K562 (cell line): ENCODE measurements around the gene GRIA1. TPM values are rescaled to one million over a fixed set of nuclear protein-coding genes. Genes with fewer than 3 reads are reported as not detected.

Experiments
- ATAC-seq: fragments of 200-7000 bp; cut with Tn5 transposase; 3 replicates; pipeline ENCODE4 v1.9.1; 2020; ENCODE audit warnings: moderate library complexity
- BruUV-seq: library from RNA; stranded (reverse); fragments of 400-500 nt; replicated peaks from 2 replicates; lab custom pipeline; 2021; lab: Mats Ljungman, UMichigan
- CTCF ChIA-PET: fragments of 300-600 bp; formaldehyde crosslinking; extraction: SDS; loops from one replicate; lab custom pipeline; 2021; ENCODE audit warnings: low intra/inter-chr PET ratio; lab: Yijun Ruan, JAX
- POLR2A ChIA-PET: fragments of 300-600, 350-650 bp; sonication (Branson Sonifier 250); formaldehyde crosslinking; extraction: SDS; loops from one replicate; lab custom pipeline; 2021; ENCODE audit warnings: antibody characterized with exemption, inconsistent platforms; lab: Yijun Ruan, JAX
- DNase-seq, 4 experiments: peaks; one replicate each; pipeline versions ENCODE4 v3.0.0 to v3.0.0-alpha.2; 2011 to 2018; ENCODE audit warnings: low spot score in 3 of 4, mixed read lengths in 3 of 4; ENCODE audit errors: extremely low read depth in 1 of 4
- FAIRE-seq: peaks from 2 replicates; lab custom pipeline; 2011; peaks lifted over from hg19 to GRCh38; lab: Jason Lieb, UNC
- H2AFZ ChIP-seq: 2 replicates; pipeline ENCODE4 v1.6.0; 2011; ENCODE audit warnings: low read depth, low read length, control low read depth, inconsistent platforms
- H3K27ac ChIP-seq: fragments of 200-600 bp; 3 replicates; pipeline ENCODE4 v1.8.0; 2011; ENCODE audit warnings: low read depth, mild to moderate bottlenecking, control low read depth, inconsistent platforms, low read length, moderate library complexity, mixed read lengths; ENCODE audit errors: extremely low read depth
- H3K27me3 ChIP-seq, 2 experiments: fragments of 300-600 bp in 1 of 2; 2 replicates in 1 of 2; 3 replicates in 1 of 2; pipeline versions ENCODE4 v1.6.0 to v1.8.0; 2011; ENCODE audit warnings: inconsistent platforms in 2 of 2, low read length in 2 of 2, mild to moderate bottlenecking in 1 of 2, mixed read lengths in 1 of 2, moderate library complexity in 1 of 2; ENCODE audit not compliant: control insufficient read depth in 2 of 2, insufficient read depth in 2 of 2
- H3K36me3 ChIP-seq: fragments of 300-600 bp; 3 replicates; pipeline ENCODE4 v1.8.0; 2011; ENCODE audit warnings: mild to moderate bottlenecking, low read length, inconsistent platforms; ENCODE audit not compliant: control insufficient read depth, insufficient read depth
- H3K4me1 ChIP-seq, 2 experiments: fragments of 200-600 bp in 1 of 2; replicated peaks in 1 of 2; 2 replicates in 1 of 2; 3 replicates in 1 of 2; pipeline versions ENCODE4 v1.5.1 to v1.8.0; 2011; ENCODE audit warnings: inconsistent platforms in 2 of 2, low read length in 2 of 2, mild to moderate bottlenecking in 1 of 2, mixed read lengths in 1 of 2, moderate library complexity in 1 of 2; ENCODE audit not compliant: control insufficient read depth in 2 of 2, insufficient read depth in 2 of 2
- H3K4me2 ChIP-seq: 2 replicates; pipeline ENCODE4 v1.6.1; 2011; ENCODE audit warnings: low read length, control low read depth, inconsistent platforms, mixed read lengths; ENCODE audit not compliant: insufficient read depth
- H3K4me3 ChIP-seq: fragments of 200-600 bp; sonication (generic), shearing (Covaris generic); 2 replicates; pipeline ENCODE4 v1.5.1; 2016; ENCODE audit warnings: control low read depth, inconsistent platforms
- H3K79me2 ChIP-seq: fragments of 200-600 bp; 3 replicates; pipeline ENCODE4 v1.8.0; 2011; ENCODE audit warnings: low read length, inconsistent platforms; ENCODE audit not compliant: control insufficient read depth, insufficient read depth
- H3K9ac ChIP-seq, 2 experiments: 2 replicates each; pipeline versions ENCODE4 v1.6.0 to v1.6.1; 2011; ENCODE audit warnings: low read depth in 2 of 2, low read length in 2 of 2, control low read depth in 1 of 2, inconsistent platforms in 1 of 2, mild to moderate bottlenecking in 1 of 2, mixed read lengths in 1 of 2; ENCODE audit not compliant: insufficient read depth in 1 of 2
- H3K9me1 ChIP-seq: one replicate; pipeline ENCODE4 v1.6.0; 2011; ENCODE audit warnings: inconsistent platforms, mild to moderate bottlenecking, low read length, moderate library complexity; ENCODE audit not compliant: control insufficient read depth, insufficient read depth
- H3K9me3 ChIP-seq: replicated peaks from 2 replicates; pipeline ENCODE4 v1.5.1; 2011; ENCODE audit warnings: low read depth, low read length, inconsistent platforms; ENCODE audit not compliant: control insufficient read depth, insufficient read depth
- H4K20me1 ChIP-seq: replicated peaks from 2 replicates; pipeline ENCODE4 v1.6.1; 2011; ENCODE audit warnings: low read length, inconsistent platforms, mixed read lengths; ENCODE audit not compliant: control insufficient read depth, insufficient read depth
- CBX2 ChIP-seq: fragments of 200-600 bp; sonication (generic); IDR thresholded peaks from one replicate; pipeline ENCODE4 v1.6.1; 2012; ENCODE audit warnings: mild to moderate bottlenecking, low read length, inconsistent platforms; ENCODE audit not compliant: insufficient read depth, poor library complexity, severe bottlenecking
- E4F1 ChIP-seq: fragments of 250-450 bp; sonication (Bioruptor Pico); IDR thresholded peaks from 2 replicates; pipeline ENCODE4 v1.5.0; 2021; ENCODE audit warnings: mild to moderate bottlenecking, borderline replicate concordance
- ETV1 ChIP-seq: fragments of 450-650 bp; conservative IDR thresholded peaks from 2 replicates; pipeline ENCODE4 v1.6.1; 2016; ENCODE audit warnings: missing genetic modification characterization, control low read depth, low read depth, missing compliant biosample characterization
- FOS ChIP-seq: IDR thresholded peaks from 3 replicates; pipeline ENCODE4 v1.6.1; 2011; ENCODE audit not compliant: insufficient read length; ENCODE audit errors: extremely low read depth
- GTF2B ChIP-seq: IDR thresholded peaks from 2 replicates; pipeline ENCODE4 v1.6.1; 2011; ENCODE audit not compliant: insufficient read length; ENCODE audit errors: extremely low read depth
- HEY1 ChIP-seq: fragments of 250-450 bp; sonication (Bioruptor Pico); IDR thresholded peaks from 2 replicates; pipeline ENCODE4 v1.5.0; 2020; ENCODE audit warnings: mild to moderate bottlenecking, moderate library complexity, borderline replicate concordance
- KDM1A ChIP-seq, 2 experiments: fragments of 450-650 bp; IDR thresholded peaks; 2 replicates each; pipeline ENCODE4 v1.6.1; 2016; ENCODE audit warnings: mild to moderate bottlenecking in 2 of 2
- NFE2 ChIP-seq: IDR thresholded peaks from 2 replicates; pipeline ENCODE4 v1.6.1; 2014; ENCODE audit warnings: antibody characterized with exemption, low read depth
- OTX1 ChIP-seq: fragments of 450-650 bp; formaldehyde crosslinking; IDR thresholded peaks from 2 replicates; pipeline ENCODE4 v1.4.0; 2022; ENCODE audit warnings: mild to moderate bottlenecking
- SMAD1 ChIP-seq: fragments of 150-350 bp; IDR thresholded peaks from 2 replicates; pipeline ENCODE4 v1.6.1; 2014; ENCODE audit warnings: low read length, low read depth; ENCODE audit not compliant: partially characterized antibody
- SMARCE1 ChIP-seq: fragments of 450-650 bp; IDR thresholded peaks from 2 replicates; pipeline ENCODE4 v1.7.1; 2016; ENCODE audit warnings: mild to moderate bottlenecking
- ZNF696 ChIP-seq: fragments of 250-450 bp; sonication (Bioruptor Pico); conservative IDR thresholded peaks from 2 replicates; pipeline ENCODE4 v1.4.0; 2020; ENCODE audit warnings: mild to moderate bottlenecking, moderate library complexity
- ZNF699 ChIP-seq: fragments of 250-450 bp; sonication (Bioruptor Pico); IDR thresholded peaks from 2 replicates; pipeline ENCODE4 v1.8.0; 2021; ENCODE audit warnings: mild to moderate bottlenecking, moderate library complexity; ENCODE audit not compliant: insufficient replicate concordance
- ZNF75A ChIP-seq: fragments of 450-650 bp; formaldehyde crosslinking; IDR thresholded peaks from 2 replicates; pipeline ENCODE4 v1.4.0; 2020; ENCODE audit warnings: mild to moderate bottlenecking
- ZSCAN32 ChIP-seq: fragments of 450-650 bp; formaldehyde crosslinking; IDR thresholded peaks from 2 replicates; pipeline ENCODE4 v1.4.0; 2020; ENCODE audit warnings: mild to moderate bottlenecking, moderate library complexity
- WGBS: fragments of 100-300 bp; shearing (Covaris generic); methylation state at CpG from one replicate; pipeline ENCODE4 v1.1.6; 2016; ENCODE audit warnings: low coverage, mixed read lengths; ENCODE audit not compliant: insufficient coverage; ENCODE audit errors: missing lambda C conversion rate; 5-methylcytosine and 5-hydroxymethylcytosine counted together
- in situ Hi-C: fragments of 300-500 bp; cut with MboI; formaldehyde crosslinking; loops from 4 replicates; pipeline ENCODE4 v1.15.0; 2018; ENCODE audit warnings: inconsistent platforms, mixed read lengths
- intact Hi-C: fragments of 100-400 bp; cut with micrococcal nuclease; formaldehyde crosslinking; loops from 2 replicates; pipeline ENCODE4 v1.14.2; 2022
- polyA plus RNA-seq, 8 experiments: library from polyadenylated mRNA; depleted of rRNA in 4 of 8; stranded (reverse) in 5 of 8; unstranded in 3 of 8; fragments of >200 nt; fragmentation: Nextera tagmentation in 2 of 8; fragmentation: Illumina TruSeq in 1 of 8; extraction: Ambion mirVana in 2 of 8; extraction: Trizol in 1 of 8; gene quantifications; 2 replicates each; pipeline versions ENCODE4 v1.2.1 to v1.2.3, GENCODE V29; 2011 to 2014; ENCODE audit warnings: inconsistent platforms in 1 of 8, missing spikeins in 1 of 8
- total RNA-seq, 7 experiments: library from RNA; depleted of rRNA in 6 of 7; stranded (reverse); fragments of >200 nt in 6 of 7; fragmentation: Illumina TruSeq in 2 of 7; extraction: Trizol in 2 of 7; gene quantifications; 2 replicates each; pipeline versions ENCODE4 v1.2.1 to v1.2.3, GENCODE V29; 2011 to 2021; ENCODE audit warnings: low replicate concordance in 1 of 7
- TF ChIP-seq, protein P1 (sequence below): fragments of 250-450 bp; sonication (Bioruptor Pico); IDR thresholded peaks from 2 replicates; pipeline ENCODE4 v1.5.0; 2021
- TF ChIP-seq, protein P2 (sequence below): fragments of 450-650 bp; formaldehyde crosslinking; IDR thresholded peaks from 2 replicates; pipeline ENCODE4 v1.4.0; 2020; ENCODE audit warnings: mild to moderate bottlenecking, moderate library complexity

GRIA1 gene
- total and polyA plus RNA-seq, 9 of the 15 experiments (the other 6 are each of a cell fraction or from before 2014, with no cell fraction given), result not detected

DNA sequence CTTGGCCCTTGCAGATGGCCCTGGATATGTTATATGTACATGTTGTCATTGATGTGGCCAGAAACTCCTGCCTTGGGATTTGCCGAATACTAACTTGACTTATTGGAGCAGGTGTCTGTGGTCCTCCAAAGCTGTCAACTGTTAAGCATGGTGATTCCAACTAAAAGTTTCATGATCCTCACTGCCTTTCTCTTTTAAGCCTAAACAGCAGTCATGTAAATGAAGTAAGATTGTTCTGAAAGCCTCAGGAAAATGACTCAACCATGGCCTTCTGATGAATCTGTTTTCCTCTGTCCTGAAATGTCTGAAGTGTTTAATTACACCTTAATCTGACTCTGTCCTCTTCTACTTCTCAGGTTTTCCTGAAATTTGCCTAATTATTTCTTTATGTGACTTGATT, 303.2 kb downstream of the GRIA1 start:
- Histone ChIP-seq H3K36me3 (no peaks in the 10 kb centered on the region), H3K9me1 (no peaks in the 10 kb centered on the region), H3K4me2 (no peak overlapping the region), H3K79me2 (no peaks in the 10 kb centered on the region), H3K4me1 (no peaks in the 10 kb centered on the region), H3K27ac (no peak overlapping the region), H2AFZ (no peak overlapping the region), H3K9ac (no peak overlapping the region), H3K27me3 (no peaks in the 10 kb centered on the region), H4K20me1 (no peaks in the 10 kb centered on the region), H3K4me3 (no peak overlapping the region), H3K9me3 (no peaks in the 10 kb centered on the region)
- ChIA-PET POLR2A (no interaction called here), CTCF (no interaction called here)
- in situ Hi-C loops (no loop called here), intact Hi-C loops (no loop called here)
- FAIRE-seq (no peak), ATAC-seq (no peak), DNase-seq (no peak)
- WGBS, result 6% methylated on average over 1 of the region's 1 CpG
- no peak for TF ChIP-seq NFE2
- TF ChIP-seq ZNF696 (CRISPR knock-in tag), result no peak
- TF ChIP-seq KDM1A (IDR thresholded peaks at IDR 0.05), result no peak
- TF ChIP-seq SMAD1, result no peak
- TF ChIP-seq CBX2, result no peak
- no peak for TF ChIP-seq ZNF699
- no peak for TF ChIP-seq ZSCAN32 (CRISPR knock-in tag)
- TF ChIP-seq GTF2B, result no peak
- TF ChIP-seq E4F1 (CRISPR knock-in tag), result no peak
- no peak for TF ChIP-seq FOS
- no peak for TF ChIP-seq HEY1 (CRISPR knock-in tag)
- no peak for TF ChIP-seq SMARCE1
- no peak for TF ChIP-seq ZNF75A (CRISPR knock-in tag)
- TF ChIP-seq, protein P1, sequence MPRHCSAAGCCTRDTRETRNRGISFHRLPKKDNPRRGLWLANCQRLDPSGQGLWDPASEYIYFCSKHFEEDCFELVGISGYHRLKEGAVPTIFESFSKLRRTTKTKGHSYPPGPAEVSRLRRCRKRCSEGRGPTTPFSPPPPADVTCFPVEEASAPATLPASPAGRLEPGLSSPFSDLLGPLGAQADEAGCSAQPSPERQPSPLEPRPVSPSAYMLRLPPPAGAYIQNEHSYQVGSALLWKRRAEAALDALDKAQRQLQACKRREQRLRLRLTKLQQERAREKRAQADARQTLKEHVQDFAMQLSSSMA, result no peak
- TF ChIP-seq, protein P2, sequence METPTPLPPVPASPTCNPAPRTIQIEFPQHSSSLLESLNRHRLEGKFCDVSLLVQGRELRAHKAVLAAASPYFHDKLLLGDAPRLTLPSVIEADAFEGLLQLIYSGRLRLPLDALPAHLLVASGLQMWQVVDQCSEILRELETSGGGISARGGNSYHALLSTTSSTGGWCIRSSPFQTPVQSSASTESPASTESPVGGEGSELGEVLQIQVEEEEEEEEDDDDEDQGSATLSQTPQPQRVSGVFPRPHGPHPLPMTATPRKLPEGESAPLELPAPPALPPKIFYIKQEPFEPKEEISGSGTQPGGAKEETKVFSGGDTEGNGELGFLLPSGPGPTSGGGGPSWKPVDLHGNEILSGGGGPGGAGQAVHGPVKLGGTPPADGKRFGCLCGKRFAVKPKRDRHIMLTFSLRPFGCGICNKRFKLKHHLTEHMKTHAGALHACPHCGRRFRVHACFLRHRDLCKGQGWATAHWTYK, result no peak
- no peak for TF ChIP-seq ETV1 (tag)
- no peak for TF ChIP-seq OTX1 (CRISPR knock-in tag)
- no TSS peak for BruUV-seq
